ENCODE measurements around the gene BHMT. TPM values are rescaled to one million over a fixed set of nuclear protein-coding genes. Genes with fewer than 3 reads are reported as not detected.
"Not testable (repeated sequence)": the region's sequence is repeated elsewhere in the genome, so short reads cannot be mapped to it uniquely, and the experiment has no call there.

Gene BHMT
- total and polyA plus RNA-seq, 7 donors, result 0.12 TPM; not detected in 6

DNA sequence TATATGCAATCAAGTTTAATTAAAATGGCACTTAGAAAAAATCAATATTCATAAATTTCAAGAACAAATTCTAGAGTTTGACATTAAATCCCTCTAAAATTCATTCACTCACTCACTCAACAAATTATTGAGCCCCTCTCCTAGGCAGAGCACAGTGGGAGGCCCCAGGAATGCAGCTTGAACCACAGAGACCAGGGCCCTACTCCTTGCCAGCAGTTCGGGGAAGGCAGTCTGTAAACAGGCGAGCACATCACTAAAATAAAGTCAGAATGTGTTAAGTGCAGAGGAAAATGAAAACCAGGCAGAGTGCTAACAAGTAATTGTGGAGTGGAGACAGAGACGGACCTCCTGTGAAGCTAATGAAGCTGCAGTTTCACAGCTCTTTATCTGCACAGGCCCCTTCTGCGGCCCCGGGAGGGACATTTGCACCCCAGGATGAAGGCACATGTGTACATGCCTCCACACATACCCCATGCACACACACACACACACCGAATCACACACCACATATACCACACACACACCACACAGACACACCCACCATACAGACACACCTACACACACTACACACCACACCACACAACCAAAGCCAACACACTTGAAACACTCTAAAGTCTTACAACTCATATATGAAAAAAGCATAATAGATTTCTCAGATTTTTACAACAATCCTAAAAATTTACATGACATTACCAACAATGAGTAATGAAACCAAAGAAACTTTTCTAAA is 40.5 kb downstream of the BHMT start:
- intact Hi-C loops (cut with DNase I), result no loop called here
- TF ChIP-seq, protein P1, sequence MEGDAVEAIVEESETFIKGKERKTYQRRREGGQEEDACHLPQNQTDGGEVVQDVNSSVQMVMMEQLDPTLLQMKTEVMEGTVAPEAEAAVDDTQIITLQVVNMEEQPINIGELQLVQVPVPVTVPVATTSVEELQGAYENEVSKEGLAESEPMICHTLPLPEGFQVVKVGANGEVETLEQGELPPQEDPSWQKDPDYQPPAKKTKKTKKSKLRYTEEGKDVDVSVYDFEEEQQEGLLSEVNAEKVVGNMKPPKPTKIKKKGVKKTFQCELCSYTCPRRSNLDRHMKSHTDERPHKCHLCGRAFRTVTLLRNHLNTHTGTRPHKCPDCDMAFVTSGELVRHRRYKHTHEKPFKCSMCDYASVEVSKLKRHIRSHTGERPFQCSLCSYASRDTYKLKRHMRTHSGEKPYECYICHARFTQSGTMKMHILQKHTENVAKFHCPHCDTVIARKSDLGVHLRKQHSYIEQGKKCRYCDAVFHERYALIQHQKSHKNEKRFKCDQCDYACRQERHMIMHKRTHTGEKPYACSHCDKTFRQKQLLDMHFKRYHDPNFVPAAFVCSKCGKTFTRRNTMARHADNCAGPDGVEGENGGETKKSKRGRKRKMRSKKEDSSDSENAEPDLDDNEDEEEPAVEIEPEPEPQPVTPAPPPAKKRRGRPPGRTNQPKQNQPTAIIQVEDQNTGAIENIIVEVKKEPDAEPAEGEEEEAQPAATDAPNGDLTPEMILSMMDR (IDR thresholded peaks at IDR 0.05), result no peak
- H3K27ac ChIP-seq, result no peak overlapping the region
- ATAC-seq, result no peak
- no peaks in the 10 kb centered on the region for H3K36me3 ChIP-seq (ENCODE audit: insufficient read depth in 1 of 2, low read depth in 1 of 2)
- H3K4me3 ChIP-seq, result no peak overlapping the region
- 73 to 75% (median 74%) methylated on average over 6 of the region's 6 CpGs for WGBS, 3 donors
- no peaks in the 10 kb centered on the region for H3K27me3 ChIP-seq (ENCODE audit: insufficient read depth in 3 of 3, low read length in 2 of 3)
- DNase-seq, result no peak
- no peaks in the 10 kb centered on the region for H3K4me1 ChIP-seq
- H3K9me3 ChIP-seq, result no peaks in the 10 kb centered on the region

DNA sequence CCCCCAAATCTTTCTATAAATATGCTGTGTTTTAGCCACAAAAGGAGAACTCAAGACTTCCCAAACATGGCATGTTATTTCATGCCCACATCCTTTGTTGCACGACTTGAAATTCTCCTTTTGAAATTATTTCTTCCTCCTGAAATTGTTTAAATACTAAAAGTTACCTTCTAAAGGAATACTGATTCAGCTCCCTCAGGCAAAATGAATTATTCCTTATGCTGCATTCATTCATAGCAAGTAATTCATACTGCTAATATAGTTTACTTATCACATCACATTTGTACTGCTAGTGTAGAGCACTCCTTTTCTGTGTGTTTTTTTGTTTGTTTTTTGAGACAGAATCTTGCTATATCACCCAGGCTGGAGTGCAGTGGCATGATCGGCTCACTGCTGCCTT is 45.7 kb downstream of the BHMT start:
- DNase-seq (no peak), ATAC-seq (no peak)
- Histone ChIP-seq H3K4me1 (no peaks in the 10 kb centered on the region), H3K9me3 (no peaks in the 10 kb centered on the region), H3K27me3 (ENCODE audit: insufficient read depth in 3 of 3, low read length in 2 of 3) (no peaks in the 10 kb centered on the region), H3K36me3 (ENCODE audit: insufficient read depth in 1 of 2, low read depth in 1 of 2) (no peaks in the 10 kb centered on the region), H3K4me3 (no peak overlapping the region), H3K27ac (no peak overlapping the region)
- WGBS, 3 donors, result 73 to 84% (median 77%) methylated on average over 2 of the region's 2 CpGs
- intact Hi-C loops (cut with DNase I), result no loop called here
- TF ChIP-seq, protein P1 (IDR thresholded peaks at IDR 0.05), result no peak

DNA sequence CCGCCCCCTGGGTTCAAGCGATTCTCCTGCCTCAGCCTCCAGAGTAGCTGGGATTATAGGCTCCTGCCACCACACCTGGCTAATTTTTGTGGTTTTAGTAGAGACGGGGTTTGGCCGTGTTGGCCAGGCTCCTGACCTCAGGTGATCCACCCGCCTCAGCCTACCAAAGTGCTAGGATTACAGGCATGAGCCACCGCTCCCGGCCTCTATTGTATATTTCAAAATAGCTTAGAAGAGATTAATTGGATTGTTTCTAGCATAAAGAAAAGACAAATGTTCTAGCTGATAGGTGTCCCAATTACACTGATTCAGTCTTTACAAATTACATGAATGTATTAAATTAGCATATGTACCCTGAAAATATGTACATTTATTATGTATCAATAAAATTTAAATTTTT is 50.0 kb downstream of the BHMT start:
- H3K36me3 ChIP-seq (ENCODE audit: insufficient read depth in 1 of 2, low read depth in 1 of 2); H3K27me3 ChIP-seq (ENCODE audit: insufficient read depth in 3 of 3, low read length in 2 of 3); intact Hi-C loops (cut with DNase I); ATAC-seq; H3K4me3 ChIP-seq; H3K4me1 ChIP-seq; H3K9me3 ChIP-seq; H3K27ac ChIP-seq; DNase-seq: not testable (repeated sequence)
- 80 to 82% (median 82%) methylated on average over 7 of the region's 7 CpGs for WGBS, 3 donors

DNA sequence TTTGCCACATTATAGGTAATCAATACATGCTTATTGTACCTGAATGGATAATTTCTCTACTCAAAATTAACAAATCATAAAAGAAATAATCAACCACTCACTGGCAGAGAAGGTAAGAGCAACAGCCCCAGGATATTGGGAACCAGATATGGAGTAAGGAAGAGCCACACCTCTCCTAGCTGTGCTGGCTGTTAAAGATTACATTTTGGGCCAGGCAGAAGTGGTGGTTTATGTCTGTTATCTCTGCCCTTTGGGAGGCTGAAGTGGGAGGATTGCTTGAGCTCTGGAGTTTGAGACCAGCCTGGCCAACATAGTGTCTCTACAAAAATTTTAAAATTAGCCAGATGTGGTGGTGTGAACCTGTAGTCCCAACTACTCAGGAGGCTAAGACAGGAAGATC is 56.4 kb downstream of the BHMT start:
- no peak for ATAC-seq
- Histone ChIP-seq H3K36me3 (ENCODE audit: insufficient read depth in 1 of 2, low read depth in 1 of 2) (no peaks in the 10 kb centered on the region), H3K27me3 (ENCODE audit: insufficient read depth in 3 of 3, low read length in 2 of 3) (no peaks in the 10 kb centered on the region), H3K27ac (no peak overlapping the region), H3K9me3 (no peaks in the 10 kb centered on the region), H3K4me1 (no peaks in the 10 kb centered on the region), H3K4me3 (no peak overlapping the region)
- DNase-seq, result no peak
- intact Hi-C loops (cut with DNase I), result no loop called here
- TF ChIP-seq, protein P1 (IDR thresholded peaks at IDR 0.05), result no peak

DNA sequence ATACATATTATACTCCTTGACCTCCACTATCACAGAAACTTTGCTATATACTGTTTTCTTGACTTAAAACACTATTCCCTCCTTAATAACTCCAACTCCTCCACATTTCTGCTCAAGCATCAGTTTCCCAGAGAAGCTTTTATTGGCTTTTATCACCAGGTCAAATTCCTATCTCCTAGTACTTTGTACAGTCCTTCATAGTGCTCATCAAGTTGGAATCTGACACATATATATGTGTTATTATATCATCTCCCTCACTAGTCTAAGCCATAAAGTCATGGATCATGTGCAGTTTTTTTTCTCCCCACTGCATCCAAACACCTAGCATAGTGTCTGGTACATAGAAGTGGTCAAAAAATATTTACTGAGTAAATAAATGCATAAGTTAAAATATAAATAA is 59.1 kb downstream of the BHMT start:
- Histone ChIP-seq H3K4me3 (no peak overlapping the region), H3K4me1 (no peaks in the 10 kb centered on the region), H3K27me3 (ENCODE audit: insufficient read depth in 3 of 3, low read length in 2 of 3) (no peaks in the 10 kb centered on the region), H3K27ac (no peak overlapping the region), H3K36me3 (ENCODE audit: insufficient read depth in 1 of 2, low read depth in 1 of 2) (no peaks in the 10 kb centered on the region), H3K9me3 (no peaks in the 10 kb centered on the region)
- TF ChIP-seq, protein P1 (IDR thresholded peaks at IDR 0.05), result no peak
- DNase-seq, result no peak
- no peak for ATAC-seq
- intact Hi-C loops (cut with DNase I), result no loop called here

All from psoas muscle (tissue), 8 donors.